HG03460 (cell line): ENCODE measurements around the gene RIT2.

Source experiments
- ATAC-seq: cut with Tn5 transposase; IDR thresholded peaks from one replicate; pipeline ENCODE4 v1.9.1; 2021; ENCODE audit not compliant: unreplicated experiment

The RIT2 gene

DNA sequence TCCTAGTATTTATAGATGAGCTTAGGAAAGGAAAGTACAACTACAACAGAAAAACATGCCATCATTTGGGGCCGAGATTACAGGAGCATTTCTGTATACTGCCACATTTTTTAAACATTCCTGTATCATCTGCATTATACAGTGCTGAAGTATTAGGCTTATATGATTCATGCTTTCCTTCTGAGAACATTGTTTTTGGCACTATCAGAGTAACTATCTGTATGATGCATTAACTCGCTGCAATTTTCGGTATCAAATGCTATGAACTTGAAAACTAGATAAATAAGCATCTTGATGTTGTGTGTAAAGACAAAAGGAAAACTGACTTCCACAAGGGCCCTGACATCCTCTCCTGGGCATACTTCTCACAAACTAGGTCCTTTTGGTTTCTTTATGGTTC, 102.0 kb downstream of the RIT2 start:
- no peak for ATAC-seq

DNA sequence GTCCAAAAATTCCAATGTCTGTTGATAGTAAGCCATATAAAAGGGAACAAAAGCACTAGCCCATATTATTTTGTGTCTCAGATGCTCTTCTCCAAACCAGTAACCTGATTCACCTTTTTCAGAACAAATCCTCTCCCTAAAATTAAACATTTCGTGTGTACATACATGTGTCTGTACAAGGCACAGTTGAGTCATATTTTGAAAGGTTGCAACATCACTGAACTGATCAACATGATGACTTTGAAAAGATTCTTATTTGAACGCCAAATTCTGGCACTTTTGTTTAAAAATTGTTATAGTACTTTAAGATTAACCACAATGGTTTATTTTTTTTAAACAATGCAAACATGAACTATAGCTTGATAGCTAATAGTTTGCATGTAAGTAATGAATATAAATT, 102.5 kb downstream of the RIT2 start:
- ATAC-seq: no peak

DNA sequence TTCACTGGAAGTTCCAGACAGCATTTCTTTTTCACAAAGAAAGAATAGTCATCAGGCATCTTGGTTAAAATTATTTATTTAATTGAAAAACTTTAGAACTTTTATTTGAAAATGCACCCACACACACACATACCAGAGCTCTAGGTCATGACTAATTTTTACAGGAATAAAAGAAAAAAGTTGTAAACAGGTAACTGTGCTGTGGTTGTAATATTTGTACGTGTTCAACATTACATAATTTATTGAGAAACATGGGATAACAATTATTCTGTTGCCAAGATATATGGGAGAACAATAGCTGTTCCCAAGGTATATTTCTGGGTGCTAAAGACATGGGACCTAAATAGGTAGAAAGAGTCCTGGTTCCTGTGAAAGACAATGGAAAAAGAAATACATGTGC, 104.9 kb downstream of the RIT2 start:
- ATAC-seq: no peak

DNA sequence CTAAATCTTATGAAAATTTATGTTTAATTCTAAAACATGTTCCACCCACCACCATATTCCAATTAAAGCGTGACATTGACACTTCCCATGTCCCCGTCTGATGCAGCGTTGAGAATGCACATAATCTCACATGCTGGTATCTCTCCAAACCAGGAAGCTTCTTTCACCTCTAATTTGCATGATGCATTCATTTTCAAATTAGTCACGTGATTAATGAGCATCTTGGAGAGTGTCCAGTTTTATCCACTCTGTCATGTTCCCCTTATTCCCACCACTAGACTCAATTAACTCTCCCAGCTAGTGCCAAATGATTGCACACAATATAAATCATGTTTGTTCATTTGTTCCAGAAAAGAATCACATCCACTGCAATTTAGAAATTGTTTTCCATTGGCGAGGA, 105.8 kb downstream of the RIT2 start:
- ATAC-seq: no peak

DNA sequence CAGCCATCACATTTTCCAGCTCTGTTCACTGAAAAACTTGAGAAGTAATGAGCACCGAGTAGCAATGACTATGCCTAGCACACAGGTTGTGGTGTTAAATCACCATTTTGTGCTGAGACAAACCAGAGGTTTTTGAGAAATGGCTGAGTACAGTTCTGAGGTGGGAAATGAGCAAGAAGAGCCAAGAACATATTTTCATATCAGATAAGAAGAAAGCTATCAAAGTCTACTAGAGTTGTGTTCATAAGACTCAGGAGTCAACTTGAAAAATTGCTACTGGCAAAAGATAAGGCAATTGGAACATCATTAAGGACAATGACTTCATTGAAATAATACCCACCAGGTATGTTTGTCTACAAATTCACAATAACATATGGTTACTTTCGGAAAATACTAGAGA, 108.1 kb downstream of the RIT2 start:
- no peak for ATAC-seq

DNA sequence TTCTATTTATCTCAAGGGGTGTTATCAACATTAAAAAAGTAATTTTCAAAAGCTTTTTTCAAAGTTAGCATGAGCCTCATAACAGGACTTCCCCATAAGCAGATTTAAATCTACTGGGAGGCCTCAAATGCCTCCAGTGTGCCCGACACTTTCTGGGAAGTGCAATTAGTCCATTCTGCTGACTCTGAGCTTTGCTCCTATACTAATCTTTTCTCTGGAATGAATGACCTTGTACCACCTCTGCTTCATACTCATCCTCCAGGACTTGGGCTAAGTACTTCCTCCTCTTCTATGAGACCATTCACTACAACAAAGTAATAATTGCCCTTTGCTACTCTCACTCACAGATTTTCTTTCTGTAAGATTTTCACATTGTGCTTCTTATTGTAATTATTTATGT, 111.1 kb downstream of the RIT2 start:
- no peak for ATAC-seq

DNA sequence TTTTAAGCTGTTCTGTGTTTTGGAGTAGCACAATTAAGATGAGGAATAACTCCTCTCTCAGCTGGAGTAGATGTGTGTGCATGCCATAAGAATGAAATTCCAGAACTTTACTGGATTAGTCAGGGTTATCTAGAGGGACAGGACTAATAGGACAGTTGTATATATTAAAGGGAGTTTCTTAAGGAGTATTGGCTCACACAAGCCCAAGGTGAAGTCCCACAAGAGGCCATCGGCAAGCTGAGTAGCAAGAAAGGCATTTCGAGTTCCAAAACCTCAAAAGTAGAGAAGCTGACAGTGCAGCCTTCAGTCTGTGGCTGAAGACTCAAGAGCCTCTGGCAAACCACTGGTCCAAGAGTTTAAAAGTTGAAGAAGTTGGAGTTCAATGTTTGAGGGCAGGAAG, 113.7 kb downstream of the RIT2 start:
- ATAC-seq: no peak

DNA sequence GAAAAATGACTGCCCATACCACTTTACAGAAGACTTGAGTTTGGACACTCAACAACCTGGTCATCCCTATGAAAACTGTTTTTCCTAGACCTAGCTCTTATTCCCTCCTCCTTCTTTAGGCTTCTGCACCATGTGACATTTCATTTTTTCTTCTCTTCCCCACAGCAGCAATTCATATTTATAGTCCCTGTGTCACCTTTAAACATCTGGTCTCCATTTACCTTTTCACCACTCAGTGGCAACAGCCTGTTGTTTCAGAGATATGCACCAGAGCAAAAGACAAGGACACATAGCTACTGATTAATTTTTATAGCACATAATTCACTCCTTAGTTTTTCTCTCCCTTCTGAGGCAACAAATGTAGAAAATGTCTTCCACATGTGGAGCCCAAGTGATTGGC, 118.7 kb downstream of the RIT2 start:
- ATAC-seq: no peak

DNA sequence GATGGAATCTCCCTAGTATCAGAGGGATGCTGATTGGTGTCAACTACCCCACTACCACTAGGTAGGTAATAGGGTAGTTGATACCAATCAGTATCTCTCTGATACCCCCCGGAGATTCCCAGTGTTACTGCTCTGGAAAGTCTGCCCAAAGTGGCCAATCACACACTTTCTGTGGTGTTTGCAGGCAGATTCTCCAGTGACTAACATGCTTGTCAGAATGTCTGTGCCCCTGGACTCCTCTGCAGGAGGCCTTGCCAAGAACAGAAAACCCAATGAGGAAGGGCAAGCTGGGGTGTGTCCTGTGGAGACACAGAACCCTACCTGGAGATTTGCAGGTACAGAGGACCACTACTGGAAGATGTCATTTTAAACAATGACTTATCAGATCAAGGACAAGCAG, 135.1 kb downstream of the RIT2 start:
- ATAC-seq: no peak

DNA sequence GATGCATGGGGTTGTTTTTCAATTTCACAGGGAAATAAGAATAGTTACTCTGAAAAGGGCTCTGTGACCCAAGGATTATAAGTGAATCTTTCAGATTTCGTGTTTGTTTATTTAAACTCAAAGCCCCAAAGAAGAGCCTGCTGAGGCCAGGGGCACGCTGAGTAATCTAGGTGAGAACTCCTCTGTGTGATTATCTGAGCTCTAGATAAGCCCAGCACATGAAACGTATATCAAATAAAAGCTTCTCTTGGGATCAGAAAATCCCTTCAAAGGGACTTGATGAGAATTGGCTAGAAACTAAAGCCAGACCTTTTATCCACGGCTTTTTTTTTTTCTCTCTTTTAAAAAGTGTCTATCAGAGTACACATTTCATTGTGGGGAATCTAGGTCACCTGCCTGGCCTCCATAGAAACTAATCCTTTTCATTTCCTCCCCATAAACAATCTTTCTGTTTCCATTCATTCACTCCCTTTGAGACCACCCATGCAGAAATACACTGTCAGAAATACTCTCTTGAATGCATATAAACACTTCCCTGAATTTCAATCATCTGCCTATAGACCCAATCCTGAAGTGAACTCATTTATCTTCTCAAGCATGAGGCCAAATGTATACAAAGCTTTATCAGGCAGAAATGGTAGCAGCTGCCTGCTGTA, 137.4 kb downstream of the RIT2 start:
- no peak for ATAC-seq

DNA sequence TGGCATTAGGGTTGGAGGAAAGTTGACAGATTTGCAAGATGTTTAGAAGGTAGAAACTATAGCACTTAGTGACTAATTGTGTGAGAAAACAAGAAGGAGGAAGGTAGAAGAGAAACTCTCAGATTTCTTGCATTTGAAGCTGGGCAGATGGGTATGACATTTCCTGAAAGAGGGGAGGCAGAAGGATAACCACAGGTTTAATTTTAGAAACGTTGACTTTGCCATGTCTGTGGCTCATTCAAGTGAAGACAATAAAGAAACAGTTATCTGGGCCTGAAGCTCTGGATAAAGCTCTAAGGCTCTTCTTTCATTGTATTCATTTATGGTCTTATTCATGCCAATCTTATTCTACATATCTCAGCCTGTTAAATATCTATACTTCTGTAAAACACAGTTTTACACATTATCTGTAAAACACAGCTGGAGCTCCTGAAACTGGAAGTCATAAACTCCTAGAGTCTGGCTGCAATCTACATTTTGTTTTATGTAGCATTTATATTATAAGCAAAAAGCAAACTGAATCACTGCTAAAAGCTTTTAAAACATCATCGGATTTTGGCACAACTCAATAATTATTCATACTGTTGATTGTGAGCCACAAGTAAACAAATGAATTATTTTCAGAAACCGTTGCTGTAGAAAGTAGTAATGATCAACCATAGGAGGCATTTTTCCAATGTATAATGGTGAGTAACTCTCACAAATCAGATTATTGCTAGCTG, 138.5 kb downstream of the RIT2 start:
- ATAC-seq: no peak

DNA sequence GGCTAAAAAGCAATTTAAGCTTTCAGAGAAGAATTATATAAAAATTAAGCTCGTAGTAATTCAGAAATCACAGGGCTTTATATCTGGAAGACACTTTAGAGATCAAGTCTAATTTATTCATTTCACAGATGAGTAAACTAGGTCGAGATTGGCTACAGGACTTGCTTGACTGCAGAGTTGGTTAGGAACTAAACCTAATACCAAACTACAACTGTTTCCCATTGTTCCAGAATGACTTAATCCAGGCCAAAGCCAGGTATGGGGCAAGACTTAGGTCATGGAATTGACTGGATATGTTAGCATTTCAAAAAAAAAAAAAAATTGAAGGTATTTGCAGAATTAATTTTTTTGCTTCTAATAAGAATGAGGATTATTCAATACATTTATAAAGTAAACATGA, 146.1 kb downstream of the RIT2 start:
- no peak for ATAC-seq

DNA sequence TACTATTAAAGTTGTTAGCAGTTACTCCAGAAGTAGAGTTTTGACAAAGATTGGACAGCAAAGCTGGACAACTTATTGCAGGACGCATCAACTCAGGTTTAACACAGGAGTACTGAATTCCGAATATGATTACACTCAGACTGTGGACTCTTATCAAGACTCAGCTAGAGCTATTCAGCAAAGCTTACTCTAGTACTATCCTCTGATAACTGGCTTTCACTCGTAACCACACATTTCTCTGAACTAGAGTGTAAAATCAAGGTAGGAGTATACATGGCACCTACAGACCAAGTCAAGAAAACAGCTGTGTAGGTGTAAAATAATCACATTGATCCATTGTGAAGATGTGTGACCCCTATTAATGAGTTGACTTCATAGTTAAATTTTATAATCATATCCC, 154.2 kb downstream of the RIT2 start:
- no peak for ATAC-seq

DNA sequence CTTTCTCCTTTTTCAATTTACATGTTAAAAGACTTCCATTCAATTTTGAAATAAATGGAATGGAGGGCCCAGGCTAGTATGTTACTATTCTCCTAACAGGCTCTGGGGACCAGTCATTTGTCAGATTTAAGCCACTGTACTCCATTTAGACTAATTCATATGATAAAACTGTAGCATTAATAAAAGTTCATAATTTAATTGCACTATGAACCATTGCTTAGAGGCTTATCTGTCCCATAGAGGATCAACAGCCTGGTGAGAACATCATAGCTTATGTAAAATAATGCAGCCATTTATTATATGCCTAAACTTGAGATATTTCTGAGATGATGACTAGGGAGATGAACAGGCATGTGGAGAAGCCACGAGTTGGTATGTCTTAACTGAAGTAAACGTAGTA, 156.0 kb downstream of the RIT2 start:
- no peak for ATAC-seq

DNA sequence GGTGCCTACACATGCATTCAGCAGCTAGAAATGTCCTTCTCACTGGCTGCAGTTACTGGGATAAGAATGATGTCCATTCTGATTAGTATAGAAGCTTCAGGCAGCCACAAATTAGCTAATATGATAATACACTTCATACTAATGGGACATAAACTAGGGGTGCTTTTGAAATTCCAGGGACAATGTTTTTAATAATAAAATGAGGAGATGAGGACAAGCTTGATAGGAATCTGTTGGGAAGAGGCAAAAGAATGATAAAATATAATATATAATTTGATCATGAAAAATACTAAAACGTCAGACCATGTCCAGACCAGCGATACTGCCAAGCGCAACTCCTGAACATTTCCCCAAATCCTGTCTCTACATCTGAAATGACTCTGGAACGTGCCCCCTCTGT, 157.1 kb downstream of the RIT2 start:
- ATAC-seq: no peak

DNA sequence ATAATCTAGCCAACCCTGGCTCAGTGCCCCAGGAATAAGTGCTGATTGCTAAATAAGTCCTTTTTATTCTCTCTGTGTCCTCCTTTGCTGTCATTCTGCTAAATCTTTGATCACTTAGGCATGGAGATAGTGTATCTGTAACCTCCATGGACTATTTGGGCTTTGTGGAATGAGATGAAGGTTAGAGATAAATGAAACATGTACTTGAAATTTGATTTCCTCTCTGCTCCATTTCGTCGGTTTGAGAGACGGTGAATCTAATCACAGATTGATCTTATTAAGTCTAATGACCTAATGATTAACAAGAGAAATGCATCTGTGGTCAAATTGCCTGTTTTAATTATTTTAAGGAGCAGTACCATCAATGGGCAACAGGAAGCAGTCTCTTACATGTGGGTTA, 159.2 kb downstream of the RIT2 start:
- no peak for ATAC-seq

DNA sequence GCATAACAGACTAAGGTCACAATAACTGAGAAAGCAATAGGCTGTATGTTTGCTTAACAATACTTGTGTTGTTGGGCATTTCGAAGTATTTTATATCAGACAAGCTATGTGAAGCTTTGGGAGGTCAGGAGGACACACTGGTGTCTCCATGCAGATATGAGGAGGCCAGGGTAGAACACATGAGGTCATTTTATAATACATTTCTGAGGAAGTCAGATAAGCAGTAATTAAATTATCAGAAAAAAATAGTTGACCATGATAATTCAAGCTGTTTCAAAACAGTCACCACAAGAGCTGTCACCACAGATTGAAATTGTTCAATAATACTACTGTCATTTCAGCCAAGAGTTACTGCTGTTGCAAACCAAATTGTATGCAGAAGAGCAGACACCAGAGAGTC, 160.6 kb downstream of the RIT2 start:
- ATAC-seq: no peak

DNA sequence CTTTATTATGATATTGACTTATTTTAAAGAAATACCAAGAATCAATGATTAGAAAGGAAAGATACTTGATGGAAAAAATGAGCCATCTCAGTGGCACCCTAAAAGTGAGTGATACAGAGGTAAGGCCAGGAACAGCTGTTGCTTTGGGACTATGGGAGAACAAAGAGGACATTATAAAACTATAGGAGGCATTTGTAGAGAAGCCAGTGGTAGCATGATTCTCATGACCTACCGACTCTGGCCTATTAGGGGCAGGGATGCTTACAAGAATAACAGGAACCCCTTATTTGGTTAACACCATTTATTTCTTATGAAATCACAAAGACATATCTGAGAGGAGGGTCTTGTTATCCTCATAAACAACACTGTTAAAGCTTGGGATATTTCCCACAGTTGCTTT, 162.2 kb downstream of the RIT2 start:
- no peak for ATAC-seq

DNA sequence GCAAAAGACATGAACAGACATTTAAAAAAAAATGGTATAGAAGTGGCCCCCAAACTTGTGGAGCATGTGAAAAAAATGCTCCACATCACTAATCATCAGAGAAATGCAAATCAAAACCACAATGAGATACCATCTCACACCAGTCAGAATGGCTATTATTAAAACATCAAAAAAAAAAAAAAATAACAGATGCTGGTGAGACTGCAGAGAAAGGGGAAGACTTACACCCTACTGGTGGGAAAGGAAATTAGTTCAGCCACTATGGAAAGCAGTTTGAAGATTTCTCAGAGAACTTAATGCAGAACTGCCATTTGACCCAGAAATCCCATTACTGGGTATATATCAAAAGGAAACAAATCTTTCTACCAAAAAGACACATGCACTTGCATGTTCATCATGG, 164.8 kb downstream of the RIT2 start:
- ATAC-seq: no peak

DNA sequence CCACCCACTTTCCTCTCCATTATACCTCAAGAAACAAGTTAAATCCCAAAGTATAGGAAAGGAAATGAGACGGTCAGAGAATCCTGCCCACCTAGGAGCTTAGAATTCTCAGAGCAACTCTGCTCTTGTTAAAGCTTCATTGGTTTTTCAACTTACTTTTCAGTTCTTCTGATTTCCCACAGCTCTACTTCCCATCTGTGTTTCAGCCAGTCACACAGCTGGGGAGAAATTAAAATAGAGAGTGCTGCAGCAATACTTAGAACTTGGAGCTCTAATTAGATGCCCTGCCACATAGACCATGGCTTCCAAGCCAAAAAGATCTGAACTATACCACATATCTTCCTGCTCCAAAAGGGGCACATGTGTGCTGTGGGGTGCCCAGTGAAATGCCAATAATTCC, 166.7 kb downstream of the RIT2 start:
- no peak for ATAC-seq

DNA sequence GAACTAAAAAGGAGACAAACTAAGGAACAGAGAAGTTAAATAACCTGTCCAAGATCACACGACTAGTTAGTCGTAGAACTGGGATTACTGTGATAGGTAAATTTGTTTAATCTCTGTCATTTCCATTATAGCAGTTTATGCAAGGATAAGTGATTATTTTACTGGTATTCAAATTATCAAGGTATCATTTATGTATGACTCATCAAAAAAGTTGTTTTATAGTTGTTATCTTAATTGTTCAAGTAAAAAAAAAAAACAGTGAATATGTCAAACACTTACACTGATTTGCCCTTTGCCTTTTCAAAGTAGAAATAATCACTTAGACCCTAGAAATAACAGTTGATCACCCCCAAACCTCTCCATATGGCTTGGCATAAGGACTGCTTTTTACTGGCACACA, 173.6 kb downstream of the RIT2 start:
- no peak for ATAC-seq

DNA sequence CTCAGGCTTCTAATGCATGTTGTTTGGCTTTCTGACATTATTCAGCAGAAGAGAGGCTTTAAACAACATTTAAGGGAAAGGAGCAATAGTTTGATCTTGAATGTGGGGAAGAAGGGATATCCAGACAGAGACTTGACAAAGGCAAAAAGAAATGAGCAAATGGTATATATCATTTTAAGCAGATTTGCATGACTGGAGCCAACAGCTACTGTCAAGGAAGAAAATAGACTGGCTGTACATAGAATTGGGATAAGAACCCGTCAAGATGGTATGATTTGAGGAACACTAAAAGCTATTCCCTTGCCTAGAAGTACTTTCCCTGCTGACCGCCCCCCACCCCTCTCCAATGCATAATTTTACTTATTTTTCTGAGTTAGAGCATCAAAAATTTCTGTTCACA, 174.5 kb downstream of the RIT2 start:
- no peak for ATAC-seq

DNA sequence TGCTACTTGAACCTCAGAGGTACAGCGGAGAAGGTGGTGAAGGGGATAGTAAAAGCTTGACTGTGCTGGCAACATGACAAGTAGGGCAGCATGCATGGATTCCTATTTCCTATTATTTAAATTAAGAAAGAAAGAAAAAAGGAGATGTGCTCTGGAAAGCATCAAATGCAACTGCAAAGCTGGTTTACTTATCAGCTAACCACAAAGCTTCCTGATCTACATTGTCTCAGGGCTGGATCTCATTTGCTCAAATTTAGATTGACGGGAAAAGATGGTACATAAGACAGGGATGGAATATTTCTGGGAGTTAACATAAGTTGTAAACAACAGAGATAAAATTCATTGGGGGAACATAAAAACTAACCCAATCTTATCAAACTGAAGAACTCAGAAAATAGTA, 178.0 kb downstream of the RIT2 start:
- no peak for ATAC-seq
